CD14-positive monocyte (primary cell): Measurements from ENCODE around the gene CLDN19. TPM values are rescaled to one million over a fixed set of nuclear protein-coding genes. Genes with fewer than 3 reads are reported as not detected.
"Not testable (repeated sequence)": the region's sequence is repeated elsewhere in the genome, so short reads cannot be mapped to it uniquely, and the experiment has no call there.

Source experiments
- DNase-seq, 3 donors: peaks; one replicate each; pipeline ENCODE4 v3.0.0-alpha.2; 2011 to 2022
- H2AFZ ChIP-seq: 2 replicates; pipeline ENCODE4 v1.6.0; 2012; ENCODE audit warnings: mild to moderate bottlenecking, low read depth, low read length, inconsistent platforms; ENCODE audit not compliant: insufficient read depth, poor library complexity, severe bottlenecking
- H3K27ac ChIP-seq, 2 donors: 1 replicate in 1 of 2; 2 replicates in 1 of 2; pipeline ENCODE4 v1.5.1; 2012 to 2013; ENCODE audit warnings: low read length in 2 of 2, control low read depth in 1 of 2, inconsistent platforms in 1 of 2, low read depth in 1 of 2, mild to moderate bottlenecking in 1 of 2
- H3K27me3 ChIP-seq, 2 donors: one replicate each; pipeline versions ENCODE4 v1.6.0 to v1.6.1; 2011 to 2013; ENCODE audit warnings: low read length in 2 of 2; ENCODE audit not compliant: control insufficient read depth in 2 of 2, insufficient read depth in 2 of 2
- H3K36me3 ChIP-seq, 2 donors: replicated peaks in 1 of 2; 1 replicate in 1 of 2; 2 replicates in 1 of 2; pipeline versions ENCODE4 v1.5.1 to v1.6.1; 2012 to 2013; ENCODE audit warnings: low read length in 2 of 2, control low read depth in 1 of 2, inconsistent platforms in 1 of 2, mild to moderate bottlenecking in 1 of 2; ENCODE audit not compliant: insufficient read depth in 2 of 2, control insufficient read depth in 1 of 2
- H3K4me1 ChIP-seq, 2 donors: 1 replicate in 1 of 2; 2 replicates in 1 of 2; pipeline versions ENCODE4 v1.5.1 to v1.6.1; 2012 to 2013; ENCODE audit warnings: low read length in 2 of 2, control low read depth in 1 of 2, inconsistent platforms in 1 of 2, mild to moderate bottlenecking in 1 of 2, moderate library complexity in 1 of 2; ENCODE audit not compliant: insufficient read depth in 2 of 2, control insufficient read depth in 1 of 2
- H3K4me2 ChIP-seq: replicated peaks from 2 replicates; pipeline ENCODE3; 2012; ENCODE audit warnings: low read length, moderate library complexity, mild to moderate bottlenecking; ENCODE audit not compliant: poor library complexity, severe bottlenecking; ENCODE audit errors: extremely low read depth
- H3K4me3 ChIP-seq, 3 experiments: fragments of 200-600 bp in 1 of 3; sonication (generic) in 1 of 3; replicated peaks in 1 of 3; 1 replicate in 2 of 3; 2 replicates in 1 of 3; pipeline ENCODE4 v1.5.1; 2011 to 2013; ENCODE audit warnings: low read length in 3 of 3, mild to moderate bottlenecking in 3 of 3, control low read depth in 2 of 3, low read depth in 2 of 3, inconsistent platforms in 1 of 3, moderate library complexity in 1 of 3
- H3K79me2 ChIP-seq: 2 replicates; pipeline ENCODE4 v1.6.0; 2012; ENCODE audit warnings: mild to moderate bottlenecking, control low read depth, inconsistent platforms, low read length, moderate library complexity; ENCODE audit not compliant: insufficient read depth
- H3K9ac ChIP-seq: 2 replicates; pipeline ENCODE4 v1.6.0; 2017; ENCODE audit warnings: low read length, mild to moderate bottlenecking; ENCODE audit not compliant: insufficient read depth, poor library complexity, severe bottlenecking
- H3K9me3 ChIP-seq, 2 donors: replicated peaks in 1 of 2; 1 replicate in 1 of 2; 2 replicates in 1 of 2; pipeline versions ENCODE4 v1.5.1 to v1.6.1; 2012 to 2013; ENCODE audit warnings: low read length in 2 of 2, control low read depth in 1 of 2; ENCODE audit not compliant: control insufficient read depth in 1 of 2, insufficient read depth in 1 of 2
- H4K20me1 ChIP-seq: 2 replicates; pipeline ENCODE4 v1.6.0; 2012; ENCODE audit warnings: mild to moderate bottlenecking, low read length, control low read depth, moderate library complexity; ENCODE audit not compliant: insufficient read depth
- H3K27ac Mint-ChIP-seq, 7 donors: one replicate each; pipeline ENCODE4 v1.8.0; 2020; ENCODE audit warnings: mild to moderate bottlenecking in 7 of 7, mixed read lengths in 7 of 7, moderate library complexity in 6 of 7, inconsistent platforms in 2 of 7
- H3K27me3 Mint-ChIP-seq, 3 donors: one replicate each; pipeline ENCODE4 v1.8.0; 2021 to 2022; ENCODE audit warnings: low read depth in 3 of 3, mild to moderate bottlenecking in 3 of 3, mixed read lengths in 3 of 3, moderate library complexity in 3 of 3, inconsistent platforms in 1 of 3
- H3K36me3 Mint-ChIP-seq, 2 donors: one replicate each; pipeline ENCODE4 v1.8.0; 2020; ENCODE audit warnings: mixed read lengths in 2 of 2, inconsistent platforms in 1 of 2, mild to moderate bottlenecking in 1 of 2
- H3K4me1 Mint-ChIP-seq: one replicate; pipeline ENCODE4 v1.8.0; 2020; ENCODE audit warnings: mild to moderate bottlenecking, mixed read lengths
- H3K4me3 Mint-ChIP-seq, 2 donors: one replicate each; pipeline ENCODE4 v1.8.0; 2020; ENCODE audit warnings: mild to moderate bottlenecking in 2 of 2, mixed read lengths in 2 of 2, moderate library complexity in 1 of 2
- H3K9me3 Mint-ChIP-seq, 7 donors: one replicate each; pipeline ENCODE4 v1.8.0; 2020 to 2022; ENCODE audit warnings: mixed read lengths in 7 of 7, mild to moderate bottlenecking in 6 of 7, moderate library complexity in 6 of 7, inconsistent platforms in 2 of 7
- CTCF ChIP-seq: fragments of 200-600 bp; IDR thresholded peaks from one replicate; pipeline ENCODE4 v1.8.0; 2022; ENCODE audit warnings: antibody characterized with exemption, mild to moderate bottlenecking
- WGBS: methylation state at CpG from one replicate; pipeline ENCODE4 v1.1.5; 2013; ENCODE audit warnings: missing lambda C conversion rate; ENCODE audit not compliant: insufficient coverage; 5-methylcytosine and 5-hydroxymethylcytosine counted together
- intact Hi-C, 2 donors: fragments of 100-400 bp; cut with micrococcal nuclease; formaldehyde crosslinking; loops; one replicate each; pipeline versions ENCODE4 v1.15.0 to v1.15.1; 2023
- polyA plus RNA-seq, 3 donors: library from polyadenylated mRNA; depleted of rRNA in 1 of 3; unstranded in 2 of 3; stranded (reverse) in 1 of 3; fragments of 300-500 nt in 2 of 3; fragments of >200 nt in 1 of 3; fragmentation: Illumina TruSeq in 2 of 3; gene quantifications; 1 replicate in 2 of 3; 2 replicates in 1 of 3; pipeline ENCODE4 v1.2.3, GENCODE V29; 2012 to 2021

CLDN19 gene
- polyA plus RNA-seq, 3 donors: not detected

GRCh38 chr1:42713293-42713692 is 26.7 kb downstream of the CLDN19 start:
- Mint-ChIP-seq H3K9me3 (peaks cover 5 to 16% (median 7%) of the 10 kb centered on the region in 7 donors), H3K4me3 (no peak overlapping the region), H3K36me3 (peaks cover 50 to 89% of the 10 kb centered on the region in 2 donors), H3K27me3 (peaks cover 0 to 2% (median 0%) of the 10 kb centered on the region in 3 donors), H3K27ac (no peak overlapping the region), H3K4me1 (no peaks in the 10 kb centered on the region)
- no peaks in the 10 kb centered on the region for H3K4me1 ChIP-seq
- intact Hi-C loops: no loop called here
- DNase-seq: no peak
- H4K20me1 ChIP-seq: peaks cover 4% of the 10 kb centered on the region
- peaks cover 15% of the 10 kb centered on the region for H3K79me2 ChIP-seq
- no peak overlapping the region for H3K4me2 ChIP-seq
- H3K27ac ChIP-seq: no peak overlapping the region
- no peak overlapping the region for H2AFZ ChIP-seq
- no peak for TF ChIP-seq CTCF
- H3K9me3 ChIP-seq: peaks cover 5 to 6% of the 10 kb centered on the region in 2 donors
- H3K36me3 ChIP-seq: peaks cover 16 to 88% of the 10 kb centered on the region in 2 donors
- no peaks in the 10 kb centered on the region for H3K27me3 ChIP-seq
- H3K9ac ChIP-seq: no peak overlapping the region
- H3K4me3 ChIP-seq: no peak overlapping the region

- H3K79me2 ChIP-seq: peaks cover 15% of the 10 kb centered on the region
- H3K36me3 ChIP-seq: peaks cover 19 to 88% of the 10 kb centered on the region in 2 donors
- not testable (repeated sequence) for H2AFZ ChIP-seq
Measured at GRCh38 chr1:42712808-42713207, 27.2 kb downstream of the CLDN19 start.

More at GRCh38 chr1:42712808-42713207, 27.2 kb downstream of the CLDN19 start:
- H3K27me3 Mint-ChIP-seq, H3K27ac ChIP-seq, H3K4me3 Mint-ChIP-seq, DNase-seq, H3K9me3 ChIP-seq, H3K4me1 Mint-ChIP-seq, intact Hi-C loops, H4K20me1 ChIP-seq, H3K27me3 ChIP-seq, H3K4me2 ChIP-seq, H3K4me3 ChIP-seq, H3K9ac ChIP-seq, H3K4me1 ChIP-seq: not testable (repeated sequence)
- peak overlapping the region in 1 of 7 donors; percentile 8 for H3K27ac Mint-ChIP-seq
- H3K36me3 Mint-ChIP-seq: peaks cover 50 to 90% of the 10 kb centered on the region in 2 donors
- peaks cover 5 to 16% (median 7%) of the 10 kb centered on the region in 7 donors for H3K9me3 Mint-ChIP-seq
- no CpG with 5 or more reads among the region's 3 CpGs for WGBS
